Thoracic aorta (tissue), 2 donors: ENCODE results near the gene OR8I2. TPM values are rescaled to one million over a fixed set of nuclear protein-coding genes. Genes with fewer than 3 reads are reported as not detected.
"Not testable (repeated sequence)": the region's sequence is repeated elsewhere in the genome, so short reads cannot be mapped to it uniquely, and the experiment has no call there.

Experiments used
- ATAC-seq: fragments of 150-250 bp; one replicate; pipeline ENCODE4 v1.8.0; 2017; ENCODE audit warnings: low read depth; ENCODE audit not compliant: insufficient number of reproducible peaks, low FRiP score
- DNase-seq: peaks from one replicate; pipeline ENCODE4 v3.0.0-alpha.2; 2020; ENCODE audit warnings: low spot score
- H3K27ac ChIP-seq, 2 donors: fragments of 200-600 bp; sonication (generic); 1 replicate in 1 of 2; 2 replicates in 1 of 2; pipeline ENCODE4 v1.5.1; 2016; ENCODE audit warnings: mild to moderate bottlenecking in 2 of 2, moderate library complexity in 2 of 2
- H3K27me3 ChIP-seq: fragments of 200-600 bp; sonication (generic); replicated peaks from 2 replicates; pipeline ENCODE4 v1.6.0; 2016; ENCODE audit warnings: mild to moderate bottlenecking; ENCODE audit not compliant: insufficient read depth
- H3K36me3 ChIP-seq: fragments of 200-600 bp; sonication (generic); one replicate; pipeline ENCODE4 v1.5.1; 2016
- H3K4me1 ChIP-seq, 2 donors: fragments of 200-600 bp; sonication (generic); 1 replicate in 1 of 2; 2 replicates in 1 of 2; pipeline versions ENCODE4 v1.5.1 to v1.6.0; 2016; ENCODE audit warnings: low read depth in 2 of 2, mild to moderate bottlenecking in 1 of 2; ENCODE audit not compliant: control insufficient read depth in 1 of 2
- H3K4me3 ChIP-seq: fragments of 200-600 bp; sonication (generic); 2 replicates; pipeline ENCODE4 v1.5.1; 2016; ENCODE audit warnings: mild to moderate bottlenecking
- H3K9me3 ChIP-seq: fragments of 200-600 bp; sonication (generic); 2 replicates; pipeline ENCODE4 v1.5.1; 2016
- CTCF ChIP-seq: fragments of 200-600 bp; sonication (generic); IDR thresholded peaks from one replicate; pipeline ENCODE4 v1.5.1; 2019; ENCODE audit warnings: antibody characterized with exemption
- total RNA-seq, 2 donors: library from RNA; depleted of rRNA; stranded (reverse); fragments of >200 nt; gene quantifications; one replicate each; pipeline versions ENCODE4 v1.1.0 to v1.2.3, GENCODE V29; 2016

The OR8I2 gene
- total RNA-seq, result not detected

- Histone ChIP-seq H3K4me3 (no peak within 1 kb of the TSS), H3K4me1 (no peaks in the 10 kb centered on the region), H3K36me3 (no peaks in the 10 kb centered on the region), H3K9me3 (no peaks in the 10 kb centered on the region), H3K27me3 (no peaks in the 10 kb centered on the region), H3K27ac (no peak within 1 kb of the TSS)
- TF ChIP-seq CTCF, result no peak
- DNase-seq, result no peak
- no peak for ATAC-seq
Observed at GRCh38 chr11:56093008-56093407, at the start of gene OR8I2. OR8I2 (plus strand) TSS chr11:56093308; CDS start chr11:56093308, 0 bp downstream.

GRCh38 chr11:56045538-56045937 is 47.6 kb upstream of the OR8I2 start:
- DNase-seq (no peak), ATAC-seq (no peak)
- Histone ChIP-seq H3K4me1 (no peaks in the 10 kb centered on the region), H3K4me3 (no peak overlapping the region), H3K27me3 (no peaks in the 10 kb centered on the region), H3K36me3 (no peaks in the 10 kb centered on the region), H3K27ac (no peak overlapping the region), H3K9me3 (no peaks in the 10 kb centered on the region)
- TF ChIP-seq CTCF, result no peak

GRCh38 chr11:56048480-56048879 is 44.6 kb upstream of the OR8I2 start:
- Histone ChIP-seq H3K4me3 (no peak overlapping the region), H3K9me3 (no peaks in the 10 kb centered on the region), H3K4me1 (no peaks in the 10 kb centered on the region), H3K36me3 (no peaks in the 10 kb centered on the region), H3K27me3 (no peaks in the 10 kb centered on the region), H3K27ac (no peak overlapping the region)
- TF ChIP-seq CTCF, result no peak
- no peak for ATAC-seq
- DNase-seq, result no peak

GRCh38 chr11:56049487-56049886 is 43.6 kb upstream of the OR8I2 start:
- no peaks in the 10 kb centered on the region for H3K36me3 ChIP-seq
- no peak overlapping the region for H3K4me3 ChIP-seq
- no peaks in the 10 kb centered on the region for H3K9me3 ChIP-seq
- no peaks in the 10 kb centered on the region for H3K4me1 ChIP-seq
- no peak overlapping the region for H3K27ac ChIP-seq
- H3K27me3 ChIP-seq, result no peaks in the 10 kb centered on the region
- no peak for ATAC-seq
- TF ChIP-seq CTCF, result no peak
- DNase-seq, result no peak

GRCh38 chr11:56056366-56056765 is 36.7 kb upstream of the OR8I2 start:
- H3K36me3 ChIP-seq, H3K4me1 ChIP-seq, H3K27ac ChIP-seq, H3K9me3 ChIP-seq, DNase-seq, H3K27me3 ChIP-seq, ATAC-seq, H3K4me3 ChIP-seq: not testable (repeated sequence)

GRCh38 chr11:56057661-56058237 is 35.4 kb upstream of the OR8I2 start:
- H3K36me3 ChIP-seq, H3K27me3 ChIP-seq, DNase-seq, H3K4me1 ChIP-seq, H3K9me3 ChIP-seq, H3K4me3 ChIP-seq, H3K27ac ChIP-seq, ATAC-seq: not testable (repeated sequence)

- H3K27ac ChIP-seq, H3K9me3 ChIP-seq, H3K4me1 ChIP-seq, H3K36me3 ChIP-seq, H3K27me3 ChIP-seq, H3K4me3 ChIP-seq, ATAC-seq, DNase-seq: not testable (repeated sequence)
Observed at GRCh38 chr11:56058260-56058780, 34.8 kb upstream of the OR8I2 start.
